ENCODE data around the gene SULT1C3.

SULT1C3 gene

GRCh38 chr2:108220942-108221541 lies 18.7 kb upstream of the SULT1C3 start:
- no peak overlapping the region for H3K4me3 Mint-ChIP-seq
- peaks cover 28% of the 10 kb centered on the region for H3K9me3 Mint-ChIP-seq
- H3K4me1 Mint-ChIP-seq = peaks cover 5% of the 10 kb centered on the region
- no peaks in the 10 kb centered on the region for H3K27me3 Mint-ChIP-seq (ENCODE audit: low read depth)
- no peak overlapping the region for H3K27ac Mint-ChIP-seq
- TF ChIP-seq CTCF (IDR thresholded peaks at IDR 0.05; ENCODE audit: unreplicated experiment in 3 of 3) = no peak
- peaks cover 15% of the 10 kb centered on the region for H3K36me3 Mint-ChIP-seq (ENCODE audit: low read depth)

DNA sequence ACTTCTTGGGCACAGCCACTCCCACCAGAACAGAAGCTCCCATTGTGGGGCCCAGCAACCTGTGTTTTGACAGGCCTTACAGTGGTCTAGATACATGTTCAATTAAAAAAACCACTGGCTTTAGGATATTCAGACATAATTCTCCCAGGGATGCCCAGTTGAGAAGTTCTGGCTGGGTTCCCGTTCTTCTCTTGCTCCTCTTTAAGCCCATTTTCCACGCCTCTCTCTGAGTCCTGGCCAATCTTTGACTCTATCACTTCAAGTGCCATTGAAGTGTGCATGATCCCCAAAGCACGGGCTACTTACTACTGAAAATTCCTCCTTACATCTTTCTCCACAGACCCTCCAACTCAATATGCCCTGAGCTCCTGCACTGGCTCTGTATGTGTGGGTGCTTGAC lies 17.5 kb upstream of the SULT1C3 start:
- Mint-ChIP-seq H3K4me3 (no peak overlapping the region), H3K4me1 (peaks cover 5% of the 10 kb centered on the region), H3K36me3 (ENCODE audit: low read depth) (peaks cover 15% of the 10 kb centered on the region), H3K9me3 (peaks cover 28% of the 10 kb centered on the region), H3K27ac (no peak overlapping the region), H3K27me3 (ENCODE audit: low read depth) (no peaks in the 10 kb centered on the region)
- no peak for TF ChIP-seq CTCF (IDR thresholded peaks at IDR 0.05; ENCODE audit: unreplicated experiment in 3 of 3)

- no peak for TF ChIP-seq CTCF (IDR thresholded peaks at IDR 0.05; ENCODE audit: unreplicated experiment in 3 of 3)
- Mint-ChIP-seq H3K4me1 (peaks cover 5% of the 10 kb centered on the region), H3K4me3 (no peak overlapping the region), H3K27me3 (ENCODE audit: low read depth) (no peaks in the 10 kb centered on the region), H3K27ac (no peak overlapping the region), H3K9me3 (peaks cover 28% of the 10 kb centered on the region), H3K36me3 (ENCODE audit: low read depth) (peaks cover 15% of the 10 kb centered on the region)
These were observed 16.2 kb upstream of the SULT1C3 start for GRCh38 chr2:108223573-108223972.

DNA sequence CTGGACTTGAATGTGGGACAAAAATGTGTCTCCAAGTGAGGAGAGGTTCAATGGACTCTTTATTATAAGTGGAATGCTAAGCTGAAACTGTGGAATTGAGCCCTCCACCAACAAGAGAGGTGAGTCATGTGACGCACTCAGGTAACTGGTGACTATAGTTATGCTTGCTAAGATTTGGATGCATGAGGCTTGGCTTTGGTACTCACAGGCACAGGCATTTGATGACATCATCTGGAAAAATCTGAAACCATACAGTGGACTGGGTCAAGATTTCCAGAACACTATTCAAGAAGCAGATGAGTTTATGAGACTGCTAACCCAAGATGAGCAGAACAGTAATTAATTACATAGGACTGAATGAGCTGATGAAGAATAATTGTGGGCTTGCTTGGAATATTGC lies 15.7 kb upstream of the SULT1C3 start:
- H3K36me3 Mint-ChIP-seq (ENCODE audit: low read depth) = peaks cover 15% of the 10 kb centered on the region
- H3K9me3 Mint-ChIP-seq = peaks cover 28% of the 10 kb centered on the region
- H3K27me3 Mint-ChIP-seq (ENCODE audit: low read depth) = no peaks in the 10 kb centered on the region
- no peak overlapping the region for H3K4me3 Mint-ChIP-seq
- no peak overlapping the region for H3K27ac Mint-ChIP-seq
- TF ChIP-seq CTCF (IDR thresholded peaks at IDR 0.05; ENCODE audit: unreplicated experiment in 3 of 3) = no peak
- H3K4me1 Mint-ChIP-seq = peaks cover 5% of the 10 kb centered on the region

GRCh38 chr2:108226564-108226963 lies 13.2 kb upstream of the SULT1C3 start:
- Mint-ChIP-seq H3K4me3 (no peak overlapping the region), H3K27me3 (ENCODE audit: low read depth) (no peaks in the 10 kb centered on the region), H3K4me1 (no peaks in the 10 kb centered on the region), H3K9me3 (peaks cover 29% of the 10 kb centered on the region), H3K36me3 (ENCODE audit: low read depth) (peaks cover 15% of the 10 kb centered on the region), H3K27ac (no peak overlapping the region)
- no peak for TF ChIP-seq CTCF (IDR thresholded peaks at IDR 0.05; ENCODE audit: unreplicated experiment in 3 of 3)

DNA sequence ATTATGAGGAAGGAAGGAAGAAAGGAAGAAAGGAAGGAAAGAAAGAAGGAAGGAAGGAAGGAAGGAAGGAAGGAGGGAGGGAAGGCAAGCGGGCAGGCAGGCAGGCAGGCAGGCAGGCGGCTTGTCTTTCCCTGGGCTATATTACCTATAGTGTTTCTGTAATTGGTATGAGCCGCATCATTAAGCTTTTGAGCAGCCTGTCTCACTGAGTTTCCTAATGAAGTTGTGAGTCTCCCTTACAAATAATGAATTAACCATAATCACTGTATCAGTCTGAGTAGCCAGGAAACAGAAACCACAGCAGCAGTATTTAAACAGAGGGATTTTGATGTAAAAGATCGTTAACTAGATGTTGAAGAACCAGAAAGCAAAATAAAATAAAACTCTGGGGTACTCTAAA lies 11.8 kb upstream of the SULT1C3 start:
- TF ChIP-seq CTCF (IDR thresholded peaks at IDR 0.05; ENCODE audit: unreplicated experiment in 3 of 3) = no peak
- Mint-ChIP-seq H3K27ac (peak overlapping the region in 1 of 3 experiments; percentile 59), H3K4me1 (no peaks in the 10 kb centered on the region), H3K36me3 (ENCODE audit: low read depth) (peaks cover 14% of the 10 kb centered on the region), H3K9me3 (peaks cover 21% of the 10 kb centered on the region), H3K4me3 (no peak overlapping the region), H3K27me3 (ENCODE audit: low read depth) (no peaks in the 10 kb centered on the region)
